MM.1S (cell line): ENCODE data around the gene ACSL1.

ENCODE experiments used
- CTCF ChIP-seq: fragments of 300-600 bp; sonication (generic); IDR thresholded peaks from 2 replicates; pipeline ENCODE4 v1.5.1; 2016; ENCODE audit warnings: antibody characterized with exemption, low read length, mixed read lengths
- EZH2 ChIP-seq: fragments of 300-600 bp; sonication (generic); optimal IDR thresholded peaks from 2 replicates; pipeline ENCODE3; 2017; ENCODE audit warnings: low read depth, mild to moderate bottlenecking, antibody characterized with exemption, low read length, mixed read lengths

- TF ChIP-seq EZH2 (no peak), CTCF (no peak)
Observed at GRCh38 chr4:184721254-184721653, 104.5 kb downstream of the ACSL1 start.
